ENCODE measurements around the gene MPZL2.

Gene MPZL2

GRCh38 chr11:118243993-118244762 is 19.9 kb downstream of the MPZL2 start:
- Histone ChIP-seq H3K9ac (ENCODE audit: low read length) (no peak overlapping the region), H3K9me3 (ENCODE audit: low read length) (no peaks in the 10 kb centered on the region), H3K36me3 (ENCODE audit: insufficient read depth, low read length) (no peaks in the 10 kb centered on the region), H4K20me1 (ENCODE audit: insufficient read depth, low read length) (no peaks in the 10 kb centered on the region), H2AFZ (ENCODE audit: low read length) (no peak overlapping the region), H3K9me2 (ENCODE audit: low read depth, low read length) (no peaks in the 10 kb centered on the region), H3K4me3 (ENCODE audit: low read depth, low read length, poor library complexity, severe bottlenecking) (no peak overlapping the region), H3K79me2 (ENCODE audit: insufficient read depth, low read length) (no peaks in the 10 kb centered on the region), H3K27ac (ENCODE audit: low read depth, low read length, poor library complexity, severe bottlenecking) (no peak overlapping the region), H3K27me3 (ENCODE audit: insufficient read depth, low read length) (no peaks in the 10 kb centered on the region), H3K4me2 (ENCODE audit: low read length) (no peak overlapping the region), H3K4me1 (ENCODE audit: insufficient read depth, low read length, severe bottlenecking) (no peaks in the 10 kb centered on the region), H3F3A (ENCODE audit: insufficient read depth, low read length) (no peaks in the 10 kb centered on the region)
- no peak for TF ChIP-seq EZH2 (IDR thresholded peaks at IDR 0.05; ENCODE audit: borderline replicate concordance, low read length)
- TF ChIP-seq, protein P1, sequence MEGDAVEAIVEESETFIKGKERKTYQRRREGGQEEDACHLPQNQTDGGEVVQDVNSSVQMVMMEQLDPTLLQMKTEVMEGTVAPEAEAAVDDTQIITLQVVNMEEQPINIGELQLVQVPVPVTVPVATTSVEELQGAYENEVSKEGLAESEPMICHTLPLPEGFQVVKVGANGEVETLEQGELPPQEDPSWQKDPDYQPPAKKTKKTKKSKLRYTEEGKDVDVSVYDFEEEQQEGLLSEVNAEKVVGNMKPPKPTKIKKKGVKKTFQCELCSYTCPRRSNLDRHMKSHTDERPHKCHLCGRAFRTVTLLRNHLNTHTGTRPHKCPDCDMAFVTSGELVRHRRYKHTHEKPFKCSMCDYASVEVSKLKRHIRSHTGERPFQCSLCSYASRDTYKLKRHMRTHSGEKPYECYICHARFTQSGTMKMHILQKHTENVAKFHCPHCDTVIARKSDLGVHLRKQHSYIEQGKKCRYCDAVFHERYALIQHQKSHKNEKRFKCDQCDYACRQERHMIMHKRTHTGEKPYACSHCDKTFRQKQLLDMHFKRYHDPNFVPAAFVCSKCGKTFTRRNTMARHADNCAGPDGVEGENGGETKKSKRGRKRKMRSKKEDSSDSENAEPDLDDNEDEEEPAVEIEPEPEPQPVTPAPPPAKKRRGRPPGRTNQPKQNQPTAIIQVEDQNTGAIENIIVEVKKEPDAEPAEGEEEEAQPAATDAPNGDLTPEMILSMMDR (IDR thresholded peaks at IDR 0.05; ENCODE audit: low read length) = no peak

GRCh38 chr11:118243161-118243560 is 20.9 kb downstream of the MPZL2 start:
- no peak overlapping the region for H3K4me3 ChIP-seq (ENCODE audit: low read depth, low read length, poor library complexity, severe bottlenecking)
- no peak overlapping the region for H3K4me2 ChIP-seq (ENCODE audit: low read length)
- H3K9me3 ChIP-seq (ENCODE audit: low read length) = no peaks in the 10 kb centered on the region
- TF ChIP-seq, protein P1 (IDR thresholded peaks at IDR 0.05; ENCODE audit: low read length) = no peak
- no peaks in the 10 kb centered on the region for H3K36me3 ChIP-seq (ENCODE audit: insufficient read depth, low read length)
- no peaks in the 10 kb centered on the region for H3K4me1 ChIP-seq (ENCODE audit: insufficient read depth, low read length, severe bottlenecking)
- H2AFZ ChIP-seq (ENCODE audit: low read length) = no peak overlapping the region
- no peak overlapping the region for H3K9ac ChIP-seq (ENCODE audit: low read length)
- H3K79me2 ChIP-seq (ENCODE audit: insufficient read depth, low read length) = no peaks in the 10 kb centered on the region
- H3K9me2 ChIP-seq (ENCODE audit: low read depth, low read length) = no peaks in the 10 kb centered on the region
- no peaks in the 10 kb centered on the region for H4K20me1 ChIP-seq (ENCODE audit: insufficient read depth, low read length)
- H3K27ac ChIP-seq (ENCODE audit: low read depth, low read length, poor library complexity, severe bottlenecking) = no peak overlapping the region
- H3K27me3 ChIP-seq (ENCODE audit: insufficient read depth, low read length) = no peaks in the 10 kb centered on the region
- no peaks in the 10 kb centered on the region for H3F3A ChIP-seq (ENCODE audit: insufficient read depth, low read length)

DNA sequence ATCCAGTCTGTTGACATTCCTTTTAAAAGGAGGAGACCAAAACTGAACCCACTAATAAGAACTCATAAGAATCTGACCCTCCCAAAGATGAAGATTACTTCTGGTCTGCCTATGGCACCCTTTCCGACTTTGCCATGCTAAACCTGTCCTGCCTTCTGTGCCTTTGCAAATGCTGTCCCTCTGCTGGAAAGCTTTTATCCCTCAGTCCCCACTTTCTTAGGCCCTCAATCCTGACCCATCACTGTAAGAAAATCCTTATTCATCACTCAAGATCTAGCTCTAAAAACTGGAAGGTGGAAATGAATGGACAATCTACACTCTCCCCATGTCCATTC is 22.4 kb downstream of the MPZL2 start:
- no peaks in the 10 kb centered on the region for H3K79me2 ChIP-seq (ENCODE audit: insufficient read depth, low read length)
- no peak overlapping the region for H3K27ac ChIP-seq (ENCODE audit: low read depth, low read length, poor library complexity, severe bottlenecking)
- H3K27me3 ChIP-seq (ENCODE audit: insufficient read depth, low read length) = no peaks in the 10 kb centered on the region
- H3K9ac ChIP-seq (ENCODE audit: low read length) = no peak overlapping the region
- H3K4me3 ChIP-seq (ENCODE audit: low read depth, low read length, poor library complexity, severe bottlenecking) = no peak overlapping the region
- no peaks in the 10 kb centered on the region for H3K36me3 ChIP-seq (ENCODE audit: insufficient read depth, low read length)
- H4K20me1 ChIP-seq (ENCODE audit: insufficient read depth, low read length) = no peaks in the 10 kb centered on the region
- TF ChIP-seq, protein P1 (IDR thresholded peaks at IDR 0.05; ENCODE audit: low read length) = no peak
- TF ChIP-seq EZH2 (IDR thresholded peaks at IDR 0.05; ENCODE audit: borderline replicate concordance, low read length) = no peak
- no peaks in the 10 kb centered on the region for H3K9me2 ChIP-seq (ENCODE audit: low read depth, low read length)
- no peaks in the 10 kb centered on the region for H3K4me1 ChIP-seq (ENCODE audit: insufficient read depth, low read length, severe bottlenecking)
- H3K4me2 ChIP-seq (ENCODE audit: low read length) = no peak overlapping the region
- no peaks in the 10 kb centered on the region for H3K9me3 ChIP-seq (ENCODE audit: low read length)
- H3F3A ChIP-seq (ENCODE audit: insufficient read depth, low read length) = no peaks in the 10 kb centered on the region
- no peak overlapping the region for H2AFZ ChIP-seq (ENCODE audit: low read length)
